H1 (cell line): ENCODE data around the gene NAA16. TPM values are rescaled to one million over a fixed set of nuclear protein-coding genes. Genes with fewer than 3 reads are reported as not detected.

Experiments used
- CBX8 ChIP-seq: fragments of 300-800, 300-1000 bp; sonication (generic); IDR thresholded peaks from 2 replicates; pipeline ENCODE4 v1.7.1; 2016; ENCODE audit warnings: low read depth, low read length, borderline replicate concordance
- CEBPB ChIP-seq: IDR thresholded peaks from 2 replicates; pipeline ENCODE4 v1.6.1; 2012; ENCODE audit warnings: low read depth, low read length
- HDAC2 ChIP-seq, 2 experiments: fragments of 300-600 bp in 1 of 2; sonication (generic) in 1 of 2; IDR thresholded peaks; 2 replicates each; pipeline ENCODE4 v1.6.1; 2011 to 2012; ENCODE audit warnings: low read depth in 2 of 2, low read length in 2 of 2, mild to moderate bottlenecking in 2 of 2, moderate library complexity in 2 of 2, borderline replicate concordance in 1 of 2, inconsistent platforms in 1 of 2
- JUND ChIP-seq: IDR thresholded peaks from 2 replicates; pipeline ENCODE4 v1.6.1; 2011; ENCODE audit warnings: mild to moderate bottlenecking, improper control_type of control experiment, low read length
- KDM5A ChIP-seq: fragments of 200-600 bp; IDR thresholded peaks from 2 replicates; pipeline ENCODE4 v1.7.1; 2012; ENCODE audit warnings: mild to moderate bottlenecking, low read length, inconsistent platforms, mixed read lengths
- PHF8 ChIP-seq: fragments of 200-600 bp; sonication (generic); conservative IDR thresholded peaks from 2 replicates; pipeline ENCODE4 v1.7.1; 2012; ENCODE audit warnings: low read depth, mild to moderate bottlenecking, inconsistent platforms, low read length, moderate library complexity
- RBBP5 ChIP-seq: IDR thresholded peaks from 2 replicates; pipeline ENCODE4 v1.7.1; 2012; ENCODE audit warnings: low read depth, mild to moderate bottlenecking, inconsistent platforms, low read length, moderate library complexity, borderline replicate concordance
- RNF2 ChIP-seq: fragments of 200-900, 300-1000 bp; sonication (generic); IDR thresholded peaks from 2 replicates; pipeline ENCODE4 v1.7.1; 2016; ENCODE audit warnings: borderline replicate concordance, low read depth, mild to moderate bottlenecking, antibody characterized with exemption, low read length; ENCODE audit not compliant: poor library complexity, severe bottlenecking; ENCODE audit errors: missing control alignments
- SIX5 ChIP-seq: IDR thresholded peaks from 2 replicates; pipeline ENCODE4 v1.6.1; 2011; ENCODE audit warnings: mild to moderate bottlenecking, low read depth, low read length
- SP4 ChIP-seq: IDR thresholded peaks from 2 replicates; pipeline ENCODE4 v1.6.1; 2012; ENCODE audit warnings: low read length, inconsistent platforms
- TBP ChIP-seq: IDR thresholded peaks from 2 replicates; pipeline ENCODE4 v1.6.1; 2011; ENCODE audit warnings: low read depth, low read length, improper control_type of control experiment
- polyA plus RNA-seq, 7 experiments: library from polyadenylated mRNA; depleted of rRNA in 3 of 7; stranded (reverse) in 5 of 7; unstranded in 2 of 7; fragments of >200 nt in 5 of 7; fragments of 200-250 nt in 2 of 7; gene quantifications; 1 replicate in 5 of 7; 2 replicates in 1 of 7; 4 replicates in 1 of 7; pipeline versions ENCODE4 v1.2.1 to v1.2.3, GENCODE V29; 2011 to 2013; ENCODE audit warnings: missing spikeins in 2 of 7, mixed read lengths in 2 of 7
- total RNA-seq: library from RNA; stranded (reverse); fragmentation: NEBNext Ultra II Directional; extraction: Animal tissue kit (Norgen Biotek cat#: 25700); gene quantifications from 2 replicates; pipeline ENCODE4 v1.2.1, GENCODE V29; 2021
- TF ChIP-seq, protein P1 (sequence below): IDR thresholded peaks from 2 replicates; pipeline ENCODE4 v1.6.1; 2011; ENCODE audit warnings: low read depth, mild to moderate bottlenecking, low read length; ENCODE audit not compliant: insufficient read depth
- TF ChIP-seq, protein P2 (sequence below): IDR thresholded peaks from 2 replicates; pipeline ENCODE4 v1.6.1; 2012; ENCODE audit warnings: inconsistent platforms
- TF ChIP-seq, protein P3 (sequence below), 3 experiments: IDR thresholded peaks; 1 replicate in 2 of 3; 2 replicates in 1 of 3; pipeline versions ENCODE4 v1.5.1 to v1.6.1; 2011; ENCODE audit warnings: low read length in 3 of 3, mild to moderate bottlenecking in 3 of 3, inconsistent platforms in 2 of 3, low read depth in 1 of 3, moderate library complexity in 1 of 3; ENCODE audit not compliant: insufficient read depth in 1 of 3; ENCODE audit errors: control extremely low read depth in 1 of 3

The NAA16 gene
- total and polyA plus RNA-seq, 2 of the 8 experiments (the other 6 are each of a cell fraction or from before 2014, with no cell fraction given) = 11.4 to 40.0 TPM

DNA sequence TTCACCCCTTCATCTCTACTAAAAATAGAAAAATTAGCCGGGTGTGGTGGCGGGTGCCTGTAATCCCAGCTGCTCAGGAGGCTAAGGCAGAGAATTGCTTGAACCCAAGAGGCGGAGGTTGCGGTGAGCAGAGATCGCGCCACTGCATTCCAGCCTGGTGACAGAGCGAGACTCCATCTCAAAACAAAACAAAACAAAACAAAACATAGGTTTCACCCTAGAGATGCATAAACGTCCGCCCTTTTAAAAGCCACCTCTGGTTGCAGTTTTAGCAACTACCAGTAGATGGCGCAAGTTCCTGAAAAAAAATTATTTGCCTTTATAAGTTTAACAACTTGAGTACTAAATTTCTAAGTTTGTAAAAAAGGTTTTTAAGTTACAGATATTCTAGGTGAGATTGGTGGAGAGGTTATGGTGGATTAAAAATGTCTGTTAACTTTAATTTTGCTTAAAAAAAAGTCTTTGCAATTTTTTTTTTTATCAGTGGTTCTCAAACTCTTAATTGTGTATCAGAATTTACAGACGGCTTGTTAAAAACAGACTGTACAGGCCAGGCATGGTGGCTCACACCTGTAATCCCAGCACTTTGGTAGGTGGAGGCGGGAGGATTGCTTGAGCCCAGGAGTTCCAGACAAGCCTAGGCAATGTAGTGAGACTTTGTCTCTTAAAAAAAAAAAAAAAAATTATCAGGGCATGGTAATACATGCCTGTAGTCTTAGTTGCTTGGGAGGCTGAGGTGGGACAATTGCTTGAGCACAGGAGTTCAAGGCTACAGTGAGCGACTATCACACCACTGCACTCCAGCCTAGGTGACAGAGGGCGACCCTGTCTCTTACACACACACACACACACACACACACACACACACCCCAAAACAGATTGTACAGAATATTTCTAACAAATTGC is 42.1 kb downstream of the NAA16 start (continued):
- TF ChIP-seq RNF2 = no peak
- TF ChIP-seq CBX8 = no peak
- no peak for TF ChIP-seq TBP
- TF ChIP-seq KDM5A = no peak
- TF ChIP-seq, protein P1, sequence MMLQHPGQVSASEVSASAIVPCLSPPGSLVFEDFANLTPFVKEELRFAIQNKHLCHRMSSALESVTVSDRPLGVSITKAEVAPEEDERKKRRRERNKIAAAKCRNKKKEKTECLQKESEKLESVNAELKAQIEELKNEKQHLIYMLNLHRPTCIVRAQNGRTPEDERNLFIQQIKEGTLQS = no peak
- TF ChIP-seq, protein P2, sequence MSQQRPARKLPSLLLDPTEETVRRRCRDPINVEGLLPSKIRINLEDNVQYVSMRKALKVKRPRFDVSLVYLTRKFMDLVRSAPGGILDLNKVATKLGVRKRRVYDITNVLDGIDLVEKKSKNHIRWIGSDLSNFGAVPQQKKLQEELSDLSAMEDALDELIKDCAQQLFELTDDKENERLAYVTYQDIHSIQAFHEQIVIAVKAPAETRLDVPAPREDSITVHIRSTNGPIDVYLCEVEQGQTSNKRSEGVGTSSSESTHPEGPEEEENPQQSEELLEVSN = no peak
- no peak for TF ChIP-seq JUND
- TF ChIP-seq SIX5 = no peak
- no peak for TF ChIP-seq CEBPB
- no peak for TF ChIP-seq PHF8
- no peak for TF ChIP-seq HDAC2 (IDR thresholded peaks at IDR 0.05; ENCODE audit: borderline replicate concordance in 1 of 2, low read depth in 2 of 2, low read length in 2 of 2)
- TF ChIP-seq, protein P3, sequence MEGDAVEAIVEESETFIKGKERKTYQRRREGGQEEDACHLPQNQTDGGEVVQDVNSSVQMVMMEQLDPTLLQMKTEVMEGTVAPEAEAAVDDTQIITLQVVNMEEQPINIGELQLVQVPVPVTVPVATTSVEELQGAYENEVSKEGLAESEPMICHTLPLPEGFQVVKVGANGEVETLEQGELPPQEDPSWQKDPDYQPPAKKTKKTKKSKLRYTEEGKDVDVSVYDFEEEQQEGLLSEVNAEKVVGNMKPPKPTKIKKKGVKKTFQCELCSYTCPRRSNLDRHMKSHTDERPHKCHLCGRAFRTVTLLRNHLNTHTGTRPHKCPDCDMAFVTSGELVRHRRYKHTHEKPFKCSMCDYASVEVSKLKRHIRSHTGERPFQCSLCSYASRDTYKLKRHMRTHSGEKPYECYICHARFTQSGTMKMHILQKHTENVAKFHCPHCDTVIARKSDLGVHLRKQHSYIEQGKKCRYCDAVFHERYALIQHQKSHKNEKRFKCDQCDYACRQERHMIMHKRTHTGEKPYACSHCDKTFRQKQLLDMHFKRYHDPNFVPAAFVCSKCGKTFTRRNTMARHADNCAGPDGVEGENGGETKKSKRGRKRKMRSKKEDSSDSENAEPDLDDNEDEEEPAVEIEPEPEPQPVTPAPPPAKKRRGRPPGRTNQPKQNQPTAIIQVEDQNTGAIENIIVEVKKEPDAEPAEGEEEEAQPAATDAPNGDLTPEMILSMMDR (IDR thresholded peaks at IDR 0.05; ENCODE audit: control extremely low read depth in 1 of 3, insufficient read depth in 1 of 3, low read depth in 1 of 3, low read length in 3 of 3) = peak in 2 of 3 experiments; percentile 47 to 64; a peak in 2 of 4 replicates
- TF ChIP-seq SP4 = no peak
- TF ChIP-seq RBBP5 = no peak
